GM18519 (cell line): Measurements from ENCODE around the gene ASCC1.
"Not testable (repeated sequence)": the region's sequence is repeated elsewhere in the genome, so short reads cannot be mapped to it uniquely, and the experiment has no call there.

Experiments used
- ATAC-seq: cut with Tn5 transposase; IDR thresholded peaks from one replicate; pipeline ENCODE4 v1.9.1; 2021; ENCODE audit warnings: mild to moderate bottlenecking, moderate library complexity; ENCODE audit not compliant: unreplicated experiment, low FRiP score

The ASCC1 gene

GRCh38 chr10:72173619-72174296, 42.3 kb downstream of the ASCC1 start:
- peak; percentile 54 for ATAC-seq

DNA sequence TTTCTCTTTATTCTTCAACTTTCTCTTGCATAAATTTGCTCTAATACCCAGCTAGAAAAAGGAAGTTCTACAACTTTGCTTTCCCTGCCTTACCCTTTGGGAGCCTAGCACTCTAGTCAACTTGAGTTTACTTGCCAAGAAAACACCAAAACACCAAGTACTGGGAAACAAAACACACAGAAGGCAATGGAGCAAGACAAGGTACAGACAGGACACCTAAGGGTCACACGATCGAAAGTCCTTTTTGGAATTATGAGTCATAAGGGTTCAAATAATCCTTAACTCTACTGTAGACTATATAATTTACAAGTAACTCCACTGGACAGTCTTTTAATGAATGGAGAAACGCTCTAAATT, 42.8 kb downstream of the ASCC1 start:
- ATAC-seq = no peak

DNA sequence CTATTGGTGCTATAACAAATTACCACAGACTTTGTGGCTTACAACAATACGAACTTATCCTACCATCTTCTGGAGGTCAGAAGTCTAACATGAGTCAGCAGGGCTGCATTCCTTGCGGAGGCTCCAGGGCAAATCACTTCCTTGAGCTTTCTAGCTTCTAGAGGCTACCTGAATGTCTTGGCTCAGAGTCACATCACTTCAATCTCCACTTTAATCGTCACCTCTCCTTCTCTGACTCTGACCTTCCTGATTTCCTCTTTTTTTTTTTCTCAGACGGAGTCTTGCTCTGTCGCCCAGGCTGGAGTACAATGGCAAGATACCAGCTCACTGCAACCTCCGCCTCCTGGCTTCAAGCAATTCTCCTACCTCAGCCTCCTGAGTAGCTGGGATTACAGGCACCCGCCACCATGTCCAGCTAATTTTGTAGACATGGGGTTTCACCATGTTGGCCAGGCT, 44.9 kb downstream of the ASCC1 start:
- no peak for ATAC-seq

DNA sequence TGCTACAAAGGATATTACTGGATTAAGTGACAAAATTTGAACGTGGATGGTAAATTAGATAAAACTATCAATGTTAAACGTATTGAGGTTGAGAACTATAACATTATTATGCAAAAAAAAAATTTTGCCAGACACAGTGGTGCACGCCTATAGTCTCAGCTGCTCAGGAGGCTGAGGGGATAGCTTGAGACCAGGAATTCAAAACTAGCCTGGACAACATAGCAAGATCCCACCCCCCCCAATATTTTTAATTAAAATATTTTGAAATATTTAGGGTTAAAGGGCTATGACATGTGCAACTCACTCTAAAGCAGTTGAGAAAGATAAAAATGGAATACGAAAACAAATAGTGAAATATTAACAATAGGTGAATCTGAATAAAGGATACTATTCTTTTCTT, 45.3 kb downstream of the ASCC1 start:
- no peak for ATAC-seq

- ATAC-seq = no peak
Measured at GRCh38 chr10:72170263-72170662, 45.8 kb downstream of the ASCC1 start.

DNA sequence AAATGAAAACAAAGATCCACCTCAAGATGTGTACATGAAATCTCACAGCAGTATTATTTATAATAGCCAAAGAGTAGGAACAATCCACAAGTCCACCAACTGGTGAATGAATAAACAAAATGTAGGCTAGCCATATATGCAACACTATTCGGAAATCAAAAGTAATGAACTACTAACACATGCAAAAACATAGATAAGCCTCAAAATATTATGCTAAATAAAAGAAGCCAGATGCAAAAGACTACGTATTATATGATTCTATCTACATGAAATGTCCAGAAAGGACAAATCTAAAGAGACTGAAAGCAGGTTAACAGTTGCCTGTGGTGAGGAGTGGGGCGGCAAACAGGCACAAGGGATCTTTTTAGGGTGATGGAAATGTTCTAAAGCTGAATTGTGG, 49.0 kb downstream of the ASCC1 start:
- ATAC-seq = no peak

DNA sequence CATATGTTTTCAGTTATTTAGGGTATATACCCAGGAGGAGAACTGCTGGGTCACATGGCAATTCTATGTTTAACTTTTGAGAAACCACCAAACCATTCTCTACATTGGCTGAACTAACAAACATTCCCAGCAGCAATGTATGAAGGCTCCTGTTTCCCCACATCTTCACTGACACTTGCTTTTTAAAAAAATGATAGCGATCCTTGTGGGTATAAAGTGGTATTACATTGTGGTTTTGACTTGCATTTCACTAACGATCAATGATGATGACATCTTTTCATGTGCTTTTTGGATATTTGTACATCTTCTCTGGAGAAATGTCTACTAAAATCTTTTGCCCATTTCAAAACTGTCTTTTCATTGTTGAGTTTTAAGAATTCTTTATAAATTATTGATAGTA, 51.5 kb downstream of the ASCC1 start:
- ATAC-seq = no peak

DNA sequence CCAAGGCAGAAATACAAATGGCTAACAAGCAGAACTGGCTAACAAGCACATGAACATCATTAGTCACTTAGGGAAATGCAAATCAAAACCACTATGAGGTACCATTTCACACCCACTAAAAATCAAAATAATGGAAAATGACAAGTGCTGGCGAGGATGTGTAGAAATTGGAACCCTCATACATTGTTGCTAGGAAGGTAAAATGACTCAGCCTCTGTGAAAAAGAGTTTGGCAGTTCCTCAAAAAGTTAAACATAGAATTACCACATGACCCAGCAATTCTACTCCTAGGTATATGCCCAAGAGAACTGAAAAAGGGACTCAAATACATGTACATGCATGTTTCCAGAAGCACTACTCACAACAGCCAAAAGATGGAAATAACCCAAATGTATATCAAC, 53.1 kb downstream of the ASCC1 start:
- ATAC-seq = no peak

GRCh38 chr10:72158176-72158575, 57.9 kb downstream of the ASCC1 start:
- no peak for ATAC-seq

- ATAC-seq = no peak
Measured at GRCh38 chr10:72156223-72156622, 59.9 kb downstream of the ASCC1 start.

GRCh38 chr10:72152286-72152685, 63.8 kb downstream of the ASCC1 start:
- no peak for ATAC-seq

- not testable (repeated sequence) for ATAC-seq
Measured at GRCh38 chr10:72150746-72151478, 65.2 kb downstream of the ASCC1 start.

DNA sequence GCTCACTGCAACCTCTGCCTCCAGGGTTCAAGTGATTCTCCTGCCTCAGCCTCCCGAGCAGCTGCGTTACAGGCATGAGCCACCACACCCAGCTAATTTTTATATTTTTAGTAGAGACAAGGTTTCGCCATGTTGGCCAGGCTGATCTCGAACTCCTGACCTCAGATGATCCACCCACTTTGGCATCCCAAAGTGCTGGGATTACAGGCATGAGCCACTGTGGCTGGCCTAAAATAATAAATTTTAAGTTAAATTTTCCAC, 68.8 kb downstream of the ASCC1 start:
- not testable (repeated sequence) for ATAC-seq

- no peak for ATAC-seq
Measured at GRCh38 chr10:72146559-72147323, 69.3 kb downstream of the ASCC1 start.

- ATAC-seq = no peak
Measured at GRCh38 chr10:72146071-72146470, 70.0 kb downstream of the ASCC1 start.

- ATAC-seq = no peak
Measured at GRCh38 chr10:72145657-72146056, 70.4 kb downstream of the ASCC1 start.

DNA sequence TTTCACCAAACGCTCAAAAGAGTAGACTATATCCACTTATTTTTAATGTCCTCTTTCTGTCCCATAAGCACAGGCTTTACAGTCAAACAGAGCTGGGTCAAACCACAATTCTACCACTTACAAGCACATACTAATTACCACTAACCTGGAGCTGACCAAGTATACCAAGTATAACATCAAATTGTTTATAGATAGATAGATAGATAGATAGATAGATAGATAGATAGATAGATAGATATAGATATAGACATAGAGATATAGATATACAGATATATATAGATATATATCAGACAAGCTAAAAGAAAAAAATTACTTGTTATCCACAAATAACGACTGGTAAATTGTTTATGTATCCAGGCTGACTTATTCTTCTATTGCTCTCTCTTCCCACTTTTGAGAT, 75.2 kb downstream of the ASCC1 start:
- ATAC-seq = no peak

DNA sequence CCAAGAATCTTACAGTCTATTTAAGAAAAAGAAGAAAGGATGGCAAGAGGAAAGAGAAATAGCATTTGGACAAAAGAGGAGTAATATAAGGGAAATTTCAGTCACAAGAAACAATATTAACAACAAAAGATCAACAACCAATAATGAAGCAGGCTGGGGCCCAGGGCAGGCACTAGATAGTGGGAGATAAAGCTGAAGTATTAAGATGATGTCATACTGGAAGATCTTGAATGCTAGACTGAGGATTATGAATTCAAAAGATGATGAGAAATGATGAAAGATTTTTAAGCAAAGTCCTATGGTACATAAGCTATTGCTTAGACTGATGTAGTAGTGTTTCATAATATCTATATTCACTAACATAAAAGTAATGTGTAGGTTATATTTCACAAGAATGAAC, 75.9 kb downstream of the ASCC1 start:
- ATAC-seq = no peak

DNA sequence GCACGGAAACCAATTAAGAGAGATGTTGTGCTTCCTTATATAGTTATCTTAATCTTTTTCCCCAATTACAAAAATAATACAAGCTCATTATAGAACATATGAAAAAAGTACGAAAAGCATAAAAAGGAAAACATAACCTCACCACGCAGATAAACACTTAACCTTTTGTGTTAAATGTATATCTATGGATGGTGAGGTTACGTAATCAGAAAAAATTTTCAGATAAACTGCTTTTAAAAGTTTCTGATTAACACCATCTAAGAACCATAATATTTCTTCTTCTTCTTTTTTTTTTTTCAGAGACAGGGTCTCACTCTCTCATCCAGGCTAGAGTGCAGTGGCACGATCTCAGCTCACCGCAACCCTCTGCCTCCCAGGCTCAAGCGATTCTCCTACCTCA, 78.5 kb downstream of the ASCC1 start:
- no peak for ATAC-seq

DNA sequence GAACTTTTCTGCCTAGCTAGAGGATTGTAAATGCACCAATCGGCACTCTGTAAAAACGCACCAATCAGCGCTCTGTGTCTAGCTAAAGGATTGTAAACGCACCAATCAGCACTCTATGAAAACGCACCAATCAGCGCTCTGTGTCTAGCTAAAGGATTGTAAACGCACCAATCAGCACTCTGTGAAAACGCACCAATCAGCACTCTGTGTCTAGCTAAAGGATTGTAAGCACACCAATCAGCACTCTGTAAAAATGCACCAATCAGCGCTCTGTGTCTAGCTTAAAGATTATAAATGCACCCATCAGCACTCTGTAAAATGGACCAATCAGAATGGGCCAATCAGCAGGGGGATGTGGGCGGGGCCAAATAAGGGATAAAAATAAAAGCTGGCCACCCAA, 79.9 kb downstream of the ASCC1 start:
- not testable (repeated sequence) for ATAC-seq

GRCh38 chr10:72134785-72135767, 81.0 kb downstream of the ASCC1 start:
- no peak for ATAC-seq
